ENCODE data around the gene IQCE.

DNA sequence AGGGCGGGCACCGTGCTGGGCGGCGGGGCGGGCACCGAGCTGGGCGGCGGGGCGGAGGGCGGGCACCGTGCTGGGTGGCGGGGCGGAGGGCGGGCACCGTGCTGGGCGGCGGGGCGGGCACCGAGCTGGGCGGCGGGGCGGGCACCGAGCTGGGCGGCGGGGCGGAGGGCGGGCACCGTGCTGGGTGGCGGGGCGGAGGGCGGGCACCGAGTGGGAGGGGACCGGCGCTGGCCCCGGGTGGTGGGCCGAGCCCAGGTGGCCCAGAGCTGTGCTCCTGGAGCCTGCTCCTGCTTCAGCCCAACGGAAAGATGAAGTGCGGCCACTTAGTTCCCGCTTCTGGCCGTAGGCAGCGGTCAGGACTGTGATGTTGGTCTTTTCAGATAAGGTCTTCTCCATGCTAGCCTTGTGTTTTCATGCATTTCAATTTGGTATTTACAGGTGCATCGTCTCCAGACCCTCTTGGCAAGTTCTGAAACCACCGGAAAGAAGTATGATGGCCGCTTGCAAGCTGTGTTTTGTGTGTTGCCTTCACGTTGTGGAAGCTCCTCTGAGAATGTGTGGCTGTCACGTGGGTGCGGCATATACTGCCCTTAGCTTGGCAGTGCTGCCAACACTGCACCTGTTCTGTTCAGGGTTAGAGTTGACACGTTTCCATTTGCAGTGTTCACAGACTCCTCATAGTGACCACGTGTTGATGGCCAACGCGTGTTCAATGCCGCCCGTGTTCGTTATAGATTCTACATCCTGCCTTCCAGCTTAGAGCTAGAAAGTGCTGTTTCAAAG, 25.2 kb downstream of the IQCE start:
- TF ChIP-seq, protein P1, sequence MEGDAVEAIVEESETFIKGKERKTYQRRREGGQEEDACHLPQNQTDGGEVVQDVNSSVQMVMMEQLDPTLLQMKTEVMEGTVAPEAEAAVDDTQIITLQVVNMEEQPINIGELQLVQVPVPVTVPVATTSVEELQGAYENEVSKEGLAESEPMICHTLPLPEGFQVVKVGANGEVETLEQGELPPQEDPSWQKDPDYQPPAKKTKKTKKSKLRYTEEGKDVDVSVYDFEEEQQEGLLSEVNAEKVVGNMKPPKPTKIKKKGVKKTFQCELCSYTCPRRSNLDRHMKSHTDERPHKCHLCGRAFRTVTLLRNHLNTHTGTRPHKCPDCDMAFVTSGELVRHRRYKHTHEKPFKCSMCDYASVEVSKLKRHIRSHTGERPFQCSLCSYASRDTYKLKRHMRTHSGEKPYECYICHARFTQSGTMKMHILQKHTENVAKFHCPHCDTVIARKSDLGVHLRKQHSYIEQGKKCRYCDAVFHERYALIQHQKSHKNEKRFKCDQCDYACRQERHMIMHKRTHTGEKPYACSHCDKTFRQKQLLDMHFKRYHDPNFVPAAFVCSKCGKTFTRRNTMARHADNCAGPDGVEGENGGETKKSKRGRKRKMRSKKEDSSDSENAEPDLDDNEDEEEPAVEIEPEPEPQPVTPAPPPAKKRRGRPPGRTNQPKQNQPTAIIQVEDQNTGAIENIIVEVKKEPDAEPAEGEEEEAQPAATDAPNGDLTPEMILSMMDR (IDR thresholded peaks at IDR 0.05) = no peak
- no peak for TF ChIP-seq EZH2 (IDR thresholded peaks at IDR 0.05; ENCODE audit: borderline replicate concordance, insufficient read depth, low read depth, low read length, poor library complexity, severe bottlenecking)
